Measurements from ENCODE around the gene SIM2. TPM values are rescaled to one million over a fixed set of nuclear protein-coding genes. Genes with fewer than 3 reads are reported as not detected.

SIM2 gene
- total RNA-seq, 1 donor from 2014 or later, result 9.2 TPM

Other genes with a start within 250 kb of the SIM2 start
- not detected in 2 replicates for gene CLDN14, start 219.0 kb upstream of the SIM2 start, total RNA-seq

All from astrocyte (in vitro differentiated cells and primary cell).